H1 (cell line): ENCODE data around the gene RRP1B.

Experiments used
- CHD2 ChIP-seq: IDR thresholded peaks from 2 replicates; pipeline ENCODE4 v1.6.1; 2012; ENCODE audit warnings: low read length, improper control_type of control experiment
- CREB1 ChIP-seq: IDR thresholded peaks from 2 replicates; pipeline ENCODE4 v1.6.1; 2012; ENCODE audit warnings: inconsistent platforms
- CTCF ChIP-seq, 3 experiments: IDR thresholded peaks; 1 replicate in 2 of 3; 2 replicates in 1 of 3; pipeline versions ENCODE4 v1.5.1 to v1.6.1; 2011; ENCODE audit warnings: low read length in 3 of 3, mild to moderate bottlenecking in 3 of 3, inconsistent platforms in 2 of 3, low read depth in 1 of 3, moderate library complexity in 1 of 3; ENCODE audit not compliant: insufficient read depth in 1 of 3; ENCODE audit errors: control extremely low read depth in 1 of 3
- KDM1A ChIP-seq: fragments of 200-600, 300-600 bp; sonication (generic); IDR thresholded peaks from 2 replicates; pipeline ENCODE4 v1.7.1; 2016; ENCODE audit warnings: mild to moderate bottlenecking, low read length, borderline replicate concordance
- KDM5A ChIP-seq: fragments of 200-600 bp; IDR thresholded peaks from 2 replicates; pipeline ENCODE4 v1.7.1; 2012; ENCODE audit warnings: mild to moderate bottlenecking, low read length, inconsistent platforms, mixed read lengths
- TAF1 ChIP-seq: IDR thresholded peaks from 2 replicates; pipeline ENCODE4 v1.6.1; 2011; ENCODE audit warnings: mild to moderate bottlenecking, low read depth, low read length
- TBP ChIP-seq: IDR thresholded peaks from 2 replicates; pipeline ENCODE4 v1.6.1; 2011; ENCODE audit warnings: low read depth, low read length, improper control_type of control experiment
- TF ChIP-seq, protein P1 (sequence below): IDR thresholded peaks from 2 replicates; pipeline ENCODE4 v1.6.1; 2012; ENCODE audit warnings: inconsistent platforms

DNA sequence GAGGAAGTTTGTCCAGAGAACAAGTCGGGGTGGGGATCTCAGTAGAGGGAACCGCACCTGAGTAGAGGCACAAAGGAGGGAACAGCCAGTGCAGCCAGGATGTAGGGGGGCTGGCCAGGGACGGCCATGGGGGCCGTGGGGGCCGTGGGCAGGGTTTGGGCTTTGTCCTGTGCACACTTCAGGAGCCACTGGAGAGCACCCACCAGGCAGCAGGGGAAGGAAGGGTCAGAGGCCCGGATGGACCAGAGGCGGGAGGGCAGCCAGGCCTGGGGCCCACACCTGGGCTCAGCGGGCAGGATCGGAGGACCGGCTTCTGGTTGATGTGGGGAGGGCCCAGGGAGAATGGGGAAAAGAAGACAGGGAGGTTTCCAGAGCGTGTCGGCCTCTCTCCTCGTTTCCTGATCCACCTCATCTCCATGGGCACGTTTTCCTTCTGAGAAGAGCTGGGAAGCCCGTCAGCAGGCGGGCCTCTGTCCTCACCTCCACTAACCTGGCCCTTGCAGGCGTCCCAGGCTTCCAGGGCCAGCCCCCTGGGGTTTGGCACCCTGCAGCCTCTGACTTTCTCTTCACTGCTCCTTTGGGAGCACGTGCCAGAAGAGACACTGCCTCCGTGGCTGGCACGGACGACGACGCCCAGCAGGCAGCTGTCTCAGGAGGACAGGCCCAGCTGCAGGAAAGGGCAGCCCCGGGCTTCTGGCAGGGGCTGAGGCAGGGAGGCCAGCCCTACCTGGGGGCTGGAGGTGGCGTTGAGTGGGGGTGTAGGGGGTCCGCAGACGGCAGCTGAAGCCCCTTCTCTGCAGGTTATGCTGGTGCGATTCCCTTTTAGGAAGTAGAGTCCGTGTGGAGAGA is 42.8 kb downstream of the RRP1B start:
- TF ChIP-seq KDM5A = no peak
- TF ChIP-seq TAF1 = no peak
- no peak for TF ChIP-seq CREB1
- no peak for TF ChIP-seq CHD2
- TF ChIP-seq KDM1A = no peak
- no peak for TF ChIP-seq CTCF (IDR thresholded peaks at IDR 0.05; ENCODE audit: control extremely low read depth in 1 of 3, insufficient read depth in 1 of 3, low read depth in 1 of 3, low read length in 3 of 3)
- TF ChIP-seq, protein P1, sequence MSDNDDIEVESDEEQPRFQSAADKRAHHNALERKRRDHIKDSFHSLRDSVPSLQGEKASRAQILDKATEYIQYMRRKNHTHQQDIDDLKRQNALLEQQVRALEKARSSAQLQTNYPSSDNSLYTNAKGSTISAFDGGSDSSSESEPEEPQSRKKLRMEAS = no peak
- no peak for TF ChIP-seq TBP
